ENCODE measurements around the gene LIG1. TPM values are rescaled to one million over a fixed set of nuclear protein-coding genes. Genes with fewer than 3 reads are reported as not detected.
A peak's percentile ranks its signal among the peaks of the same experiment; 100 is the strongest.

Gene LIG1
- total RNA-seq, 1 experiment from 2014 or later = 115 TPM

GRCh38 chr19:48203794-48204628, 33.9 kb upstream of the LIG1 start:
- H3K79me1 ChIP-seq (ENCODE audit: insufficient read depth, low read depth, low read length, poor library complexity, severe bottlenecking) = no peaks in the 10 kb centered on the region
- Mint-ChIP-seq H3K4me3 (no peak overlapping the region), H3K4me1 (no peaks in the 10 kb centered on the region), H3K9me3 (peaks cover 0 to 2% of the 10 kb centered on the region in 2 experiments; a peak in 1 of 5 replicates), H3K36me3 (ENCODE audit: insufficient read depth in 1 of 3, low read depth in 3 of 3) (no peaks in the 10 kb centered on the region; a peak in 1 of 7 replicates), H3K27ac (no peak overlapping the region), H3K27me3 (ENCODE audit: low read depth) (peaks cover 2% of the 10 kb centered on the region; the same call in 1 of the 2 replicates)
- H2BK20ac ChIP-seq (ENCODE audit: low read depth, low read length, poor library complexity, severe bottlenecking) = no peak overlapping the region
- H2BK5ac ChIP-seq (ENCODE audit: insufficient read length, low read length) = no peak overlapping the region
- H2BK15ac ChIP-seq (ENCODE audit: low read depth, low read length) = no peak overlapping the region
- H3K4me1 ChIP-seq (ENCODE audit: insufficient read depth, low read length) = 0 out of 2 replicates have a peak, but pooled peaks cover 2% of the 10 kb centered on the region
- no peaks in the 10 kb centered on the region for H3K79me2 ChIP-seq (ENCODE audit: insufficient read depth, low read length)
- no peak overlapping the region for H2AK5ac ChIP-seq (ENCODE audit: insufficient read length, low read length)
- H3T11ph ChIP-seq (ENCODE audit: low read length) = no peak overlapping the region
- no peak overlapping the region for H4K5ac ChIP-seq (ENCODE audit: insufficient read length, low read depth, low read length)
- H4K8ac ChIP-seq (replicated peaks; ENCODE audit: insufficient read length, low read depth, low read length) = no peak overlapping the region
- H3K23ac ChIP-seq (ENCODE audit: insufficient read length, low read depth, low read length) = no peak overlapping the region
- H3K14ac ChIP-seq (ENCODE audit: insufficient read depth, low read length) = no peak overlapping the region
- no peak overlapping the region for H2BK12ac ChIP-seq (ENCODE audit: insufficient read length, low read depth, low read length)
- no peaks in the 10 kb centered on the region for H3K27me3 ChIP-seq (ENCODE audit: insufficient read depth, low read length)
- no peak overlapping the region for H3K4ac ChIP-seq (ENCODE audit: low read depth, low read length)
- peak; percentile 100 for DNase-seq
- TF ChIP-seq, protein P1, sequence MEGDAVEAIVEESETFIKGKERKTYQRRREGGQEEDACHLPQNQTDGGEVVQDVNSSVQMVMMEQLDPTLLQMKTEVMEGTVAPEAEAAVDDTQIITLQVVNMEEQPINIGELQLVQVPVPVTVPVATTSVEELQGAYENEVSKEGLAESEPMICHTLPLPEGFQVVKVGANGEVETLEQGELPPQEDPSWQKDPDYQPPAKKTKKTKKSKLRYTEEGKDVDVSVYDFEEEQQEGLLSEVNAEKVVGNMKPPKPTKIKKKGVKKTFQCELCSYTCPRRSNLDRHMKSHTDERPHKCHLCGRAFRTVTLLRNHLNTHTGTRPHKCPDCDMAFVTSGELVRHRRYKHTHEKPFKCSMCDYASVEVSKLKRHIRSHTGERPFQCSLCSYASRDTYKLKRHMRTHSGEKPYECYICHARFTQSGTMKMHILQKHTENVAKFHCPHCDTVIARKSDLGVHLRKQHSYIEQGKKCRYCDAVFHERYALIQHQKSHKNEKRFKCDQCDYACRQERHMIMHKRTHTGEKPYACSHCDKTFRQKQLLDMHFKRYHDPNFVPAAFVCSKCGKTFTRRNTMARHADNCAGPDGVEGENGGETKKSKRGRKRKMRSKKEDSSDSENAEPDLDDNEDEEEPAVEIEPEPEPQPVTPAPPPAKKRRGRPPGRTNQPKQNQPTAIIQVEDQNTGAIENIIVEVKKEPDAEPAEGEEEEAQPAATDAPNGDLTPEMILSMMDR (conservative IDR thresholded peaks at IDR 0.05) = no peak
- H3K56ac ChIP-seq (ENCODE audit: insufficient read length, low read depth, low read length) = no peak overlapping the region
- no peak overlapping the region for H2BK120ac ChIP-seq (ENCODE audit: low read depth, low read length, poor library complexity, severe bottlenecking)
- WGBS (ENCODE audit: extremely low coverage, insufficient read length, low lambda C conversion rate) = no CpG with 5 or more reads among the region's 34 CpGs
- H3K27ac ChIP-seq (ENCODE audit: insufficient read length, low read depth, low read length) = peak overlapping the region; percentile 27
- no peaks in the 10 kb centered on the region for H3K9me3 ChIP-seq (ENCODE audit: control insufficient read depth, low read depth, low read length)
- peak overlapping the region; percentile 49 for H3K9ac ChIP-seq (ENCODE audit: extremely low read depth, insufficient read length, low read length)
- no peak overlapping the region for H3K18ac ChIP-seq (ENCODE audit: insufficient read length, low read depth, low read length)
- H2AFZ ChIP-seq (ENCODE audit: low read length) = no peak overlapping the region
- no peaks in the 10 kb centered on the region for H3K23me2 ChIP-seq (ENCODE audit: insufficient read length, low read depth, low read length, poor library complexity, severe bottlenecking)
- H4K91ac ChIP-seq (ENCODE audit: insufficient read length, low read depth, low read length) = no peak overlapping the region
- H3K4me2 ChIP-seq (ENCODE audit: insufficient read depth, insufficient read length, low read length) = peak overlapping the region; percentile 68
- H4K20me1 ChIP-seq (ENCODE audit: control insufficient read depth, insufficient read depth, insufficient read length) = no peaks in the 10 kb centered on the region

All from H9 (cell line).